HepG2 (cell line): Measurements from ENCODE around the gene TGDS. TPM values are rescaled to one million over a fixed set of nuclear protein-coding genes. Genes with fewer than 3 reads are reported as not detected.

Source experiments
- ATAC-seq: fragments of 200-7000 bp; cut with Tn5 transposase; 3 replicates; pipeline ENCODE4 v1.9.1; 2020; ENCODE audit warnings: mild to moderate bottlenecking, moderate library complexity
- BruUV-seq: library from RNA; stranded (reverse); fragments of 400-500 nt; replicated peaks from 2 replicates; lab custom pipeline; 2021; lab: Mats Ljungman, UMichigan
- CTCF ChIA-PET: fragments of 300-600 bp; formaldehyde crosslinking; extraction: SDS; loops from one replicate; lab custom pipeline; 2021; ENCODE audit warnings: low total read pairs, inconsistent platforms, low intra/inter-chr PET ratio; lab: Yijun Ruan, JAX
- POLR2A ChIA-PET: fragments of 350-600 bp; sonication (Branson Sonifier 250); formaldehyde crosslinking; loops from one replicate; lab custom pipeline; 2020; ENCODE audit warnings: antibody characterized with exemption, inconsistent platforms; lab: Yijun Ruan, JAX
- DNase-seq: peaks from one replicate; pipeline ENCODE4 v3.0.0-alpha.2; 2015; ENCODE audit warnings: low spot score
- FAIRE-seq: peaks from 3 replicates; lab custom pipeline; 2011; peaks lifted over from hg19 to GRCh38; lab: Jason Lieb, UNC
- H2AFZ ChIP-seq: one replicate; pipeline ENCODE4 v1.6.1; 2011; ENCODE audit warnings: low read length, inconsistent platforms
- H3K27ac ChIP-seq: fragments of 300-600 bp; 3 replicates; pipeline ENCODE4 v1.8.0; 2011; ENCODE audit warnings: mixed run types, mild to moderate bottlenecking, mixed read lengths, low read length, inconsistent platforms; ENCODE audit not compliant: insufficient read depth; ENCODE audit errors: extremely low read length
- H3K27me3 ChIP-seq, 2 experiments: fragments of 200-600 bp in 1 of 2; 2 replicates in 1 of 2; 3 replicates in 1 of 2; pipeline versions ENCODE4 v1.6.0 to v1.8.0; 2011; ENCODE audit warnings: low read length in 2 of 2, mild to moderate bottlenecking in 2 of 2, moderate library complexity in 2 of 2, inconsistent platforms in 1 of 2; ENCODE audit not compliant: insufficient read depth in 2 of 2, control insufficient read depth in 1 of 2
- H3K36me3 ChIP-seq, 2 experiments: fragments of 200-600 bp in 1 of 2; replicated peaks in 1 of 2; 2 replicates in 1 of 2; 3 replicates in 1 of 2; pipeline versions ENCODE4 v1.5.1 to v1.8.0; 2011; ENCODE audit warnings: low read length in 2 of 2, inconsistent platforms in 1 of 2; ENCODE audit not compliant: insufficient read depth in 2 of 2, control insufficient read depth in 1 of 2
- H3K4me1 ChIP-seq: 2 replicates; pipeline ENCODE4 v1.5.1; 2012; ENCODE audit warnings: low read length, inconsistent platforms; ENCODE audit not compliant: insufficient read depth
- H3K4me2 ChIP-seq: 2 replicates; pipeline ENCODE4 v1.6.0; 2011; ENCODE audit warnings: low read depth, low read length, inconsistent platforms
- H3K4me3 ChIP-seq, 3 experiments: fragments of 200-600 bp in 1 of 3; sonication (generic), shearing (Covaris generic) in 1 of 3; replicated peaks in 1 of 3; 2 replicates each; pipeline ENCODE4 v1.5.1; 2011 to 2016; ENCODE audit warnings: low read length in 3 of 3, inconsistent platforms in 2 of 3, low read depth in 2 of 3, mild to moderate bottlenecking in 2 of 3, control low read depth in 1 of 3, mixed read lengths in 1 of 3; ENCODE audit not compliant: insufficient read depth in 1 of 3
- H3K79me2 ChIP-seq: one replicate; pipeline ENCODE4 v1.6.1; 2011; ENCODE audit warnings: low read length, inconsistent platforms; ENCODE audit not compliant: insufficient read depth
- H3K9ac ChIP-seq: 2 replicates; pipeline ENCODE4 v1.6.0; 2011; ENCODE audit warnings: mild to moderate bottlenecking, low read depth, low read length, inconsistent platforms; ENCODE audit not compliant: insufficient read depth
- H3K9me3 ChIP-seq: 2 replicates; pipeline ENCODE4 v1.5.1; 2012; ENCODE audit warnings: mild to moderate bottlenecking, low read length
- H4K20me1 ChIP-seq: 2 replicates; pipeline ENCODE4 v1.6.0; 2011; ENCODE audit warnings: inconsistent platforms, mild to moderate bottlenecking, low read length, moderate library complexity; ENCODE audit not compliant: insufficient read depth
- CREM ChIP-seq, 2 experiments: sonication (generic) in 1 of 2; formaldehyde crosslinking in 1 of 2; IDR thresholded peaks; 2 replicates each; pipeline versions ENCODE4 v1.4.0 to v1.6.1; 2016 to 2020; ENCODE audit warnings: antibody characterized with exemption in 1 of 2, mild to moderate bottlenecking in 1 of 2, missing genetic modification reagents in 1 of 2
- NFRKB ChIP-seq: fragments of 450-650 bp; IDR thresholded peaks from 2 replicates; pipeline ENCODE4 v1.6.1; 2017
- ZFP82 ChIP-seq: sonication (generic); formaldehyde crosslinking; IDR thresholded peaks from 2 replicates; pipeline ENCODE4 v1.5.1; 2020; ENCODE audit warnings: mild to moderate bottlenecking, missing genetic modification reagents, borderline replicate concordance
- ZFYVE20 ChIP-seq: sonication (generic); formaldehyde crosslinking; IDR thresholded peaks from 2 replicates; pipeline ENCODE4 v1.8.0; 2023; ENCODE audit warnings: low read depth, mild to moderate bottlenecking, moderate library complexity, missing genetic modification reagents, borderline replicate concordance
- ZNF282 ChIP-seq: fragments of 450-650 bp; IDR thresholded peaks from 2 replicates; pipeline ENCODE4 v1.6.1; 2018; ENCODE audit not compliant: partially characterized antibody
- ZNF616 ChIP-seq: sonication (generic); formaldehyde crosslinking; IDR thresholded peaks from 2 replicates; pipeline ENCODE4 v1.5.0; 2020; ENCODE audit warnings: low read depth, mild to moderate bottlenecking, missing genetic modification reagents
- ZNF670 ChIP-seq: sonication (generic); formaldehyde crosslinking; IDR thresholded peaks from 2 replicates; pipeline ENCODE4 v1.8.0; 2022; ENCODE audit warnings: mild to moderate bottlenecking, missing genetic modification reagents, borderline replicate concordance
- ZNF713 ChIP-seq: sonication (generic); formaldehyde crosslinking; IDR thresholded peaks from 2 replicates; pipeline ENCODE4 v1.4.0; 2020; ENCODE audit warnings: mild to moderate bottlenecking, missing genetic modification reagents
- ZNF75D ChIP-seq: sonication (generic); formaldehyde crosslinking; IDR thresholded peaks from 2 replicates; pipeline ENCODE4 v1.8.1; 2023; ENCODE audit warnings: missing genetic modification reagents, mild to moderate bottlenecking, borderline replicate concordance
- WGBS: methylation state at CpG from one replicate; pipeline ENCODE4 v1.1.6; 2017; ENCODE audit warnings: low lambda C conversion rate; 5-methylcytosine and 5-hydroxymethylcytosine counted together
- in situ Hi-C: cut with HindIII; loops from 2 replicates; pipeline ENCODE4 v1.10.0; 2017; ENCODE audit warnings: low pct_unique_long_range_greater_than_20kb; ENCODE audit not compliant: extremely low pct_ligation_motif_present
- intact Hi-C: fragments of 100-400 bp; cut with micrococcal nuclease; formaldehyde crosslinking; loops from one replicate; pipeline ENCODE4 v1.10.0; 2022; ENCODE audit not compliant: unreplicated experiment
- polyA plus RNA-seq, 8 experiments: library from polyadenylated mRNA; depleted of rRNA in 3 of 8; stranded (reverse) in 7 of 8; unstranded in 1 of 8; fragments of >200 nt; fragmentation: Illumina TruSeq in 4 of 8; extraction: Trizol in 4 of 8; gene quantifications; 2 replicates each; pipeline versions ENCODE4 v1.2.1 to v1.2.3, GENCODE V29; 2011 to 2016; ENCODE audit warnings: low read depth in 4 of 8, missing spikeins in 1 of 8, mixed read lengths in 1 of 8; ENCODE audit not compliant: insufficient read depth in 1 of 8
- total RNA-seq, 5 experiments: library from RNA; depleted of rRNA; stranded (reverse); fragments of >200 nt; fragmentation: Illumina TruSeq; extraction: Trizol; gene quantifications; 2 replicates each; pipeline ENCODE4 v1.2.3, GENCODE V29; 2016; ENCODE audit warnings: low read depth in 1 of 5
- TF ChIP-seq, protein P1 (sequence below): sonication (generic); formaldehyde crosslinking; IDR thresholded peaks from 2 replicates; pipeline ENCODE4 v1.9.0; 2021; ENCODE audit warnings: missing genetic modification reagents, borderline replicate concordance
- TF ChIP-seq, protein P2 (sequence below): sonication (generic); formaldehyde crosslinking; IDR thresholded peaks from 2 replicates; pipeline ENCODE4 v1.8.0; 2022; ENCODE audit warnings: missing genetic modification reagents, low read depth, mild to moderate bottlenecking, borderline replicate concordance
- TF ChIP-seq, protein P3 (sequence below): sonication (generic); formaldehyde crosslinking; IDR thresholded peaks from 2 replicates; pipeline ENCODE4 v1.5.0; 2020; ENCODE audit warnings: mild to moderate bottlenecking, low read depth, missing genetic modification reagents, borderline replicate concordance
- TF ChIP-seq, protein P4 (sequence below): sonication (generic); formaldehyde crosslinking; IDR thresholded peaks from 2 replicates; pipeline ENCODE4 v1.4.0; 2020; ENCODE audit warnings: mild to moderate bottlenecking, missing genetic modification reagents

TGDS gene
- total and polyA plus RNA-seq, 2 of the 13 experiments (the other 11 are each of a cell fraction or from before 2014, with no cell fraction given), result 15.5 to 17.9 TPM

DNA sequence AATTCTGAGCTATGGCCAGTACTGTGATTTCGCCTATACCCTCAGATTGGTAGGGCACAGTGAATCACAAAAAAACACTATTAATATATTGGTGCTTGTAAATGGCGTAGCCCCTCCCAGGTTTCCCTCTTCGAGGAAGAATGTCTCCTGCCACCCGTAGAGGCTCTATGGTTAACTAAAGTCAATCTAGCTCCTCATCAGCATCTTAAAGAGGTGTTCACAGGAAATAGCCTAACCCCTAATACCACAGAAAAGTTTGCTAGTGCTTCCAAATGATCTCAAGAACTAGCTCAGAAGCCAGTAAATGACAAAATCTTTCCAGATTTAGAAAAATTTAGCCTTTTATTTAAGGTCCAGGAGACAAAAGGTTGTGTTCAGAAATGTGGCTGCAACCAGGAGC lies 60.2 kb downstream of the TGDS start:
- Histone ChIP-seq H3K9ac (no peak overlapping the region), H3K27ac (no peak overlapping the region), H3K4me1 (no peaks in the 10 kb centered on the region), H3K79me2 (no peaks in the 10 kb centered on the region), H3K9me3 (no peaks in the 10 kb centered on the region), H3K27me3 (peaks cover 0 to 12% of the 10 kb centered on the region in 2 experiments; a peak in 2 of 5 replicates), H3K36me3 (no peaks in the 10 kb centered on the region), H3K4me3 (no peak overlapping the region), H4K20me1 (no peaks in the 10 kb centered on the region), H3K4me2 (no peak overlapping the region), H2AFZ (no peak overlapping the region)
- CTCF ChIA-PET, result no interaction called here
- POLR2A ChIA-PET, result no interaction called here
- no TSS peak for BruUV-seq
- WGBS, result 25% methylated on average over 4 of the region's 4 CpGs
- ATAC-seq (no peak), FAIRE-seq (no peak), DNase-seq (no peak)
- intact Hi-C loops, result no loop called here
- in situ Hi-C loops, result no loop called here
- TF ChIP-seq ZFYVE20, result no peak
- no peak for TF ChIP-seq ZNF670 (CRISPR knock-in tag)
- TF ChIP-seq ZNF75D (CRISPR knock-in tag), result no peak
- no peak for TF ChIP-seq CREM (IDR thresholded peaks at IDR 0.05)
- TF ChIP-seq CREM (CRISPR knock-in tag; IDR thresholded peaks at IDR 0.05), result no peak
- TF ChIP-seq ZNF282, result no peak
- no peak for TF ChIP-seq ZNF616 (CRISPR knock-in tag)
- TF ChIP-seq ZFP82 (CRISPR knock-in tag), result no peak
- TF ChIP-seq, protein P1, sequence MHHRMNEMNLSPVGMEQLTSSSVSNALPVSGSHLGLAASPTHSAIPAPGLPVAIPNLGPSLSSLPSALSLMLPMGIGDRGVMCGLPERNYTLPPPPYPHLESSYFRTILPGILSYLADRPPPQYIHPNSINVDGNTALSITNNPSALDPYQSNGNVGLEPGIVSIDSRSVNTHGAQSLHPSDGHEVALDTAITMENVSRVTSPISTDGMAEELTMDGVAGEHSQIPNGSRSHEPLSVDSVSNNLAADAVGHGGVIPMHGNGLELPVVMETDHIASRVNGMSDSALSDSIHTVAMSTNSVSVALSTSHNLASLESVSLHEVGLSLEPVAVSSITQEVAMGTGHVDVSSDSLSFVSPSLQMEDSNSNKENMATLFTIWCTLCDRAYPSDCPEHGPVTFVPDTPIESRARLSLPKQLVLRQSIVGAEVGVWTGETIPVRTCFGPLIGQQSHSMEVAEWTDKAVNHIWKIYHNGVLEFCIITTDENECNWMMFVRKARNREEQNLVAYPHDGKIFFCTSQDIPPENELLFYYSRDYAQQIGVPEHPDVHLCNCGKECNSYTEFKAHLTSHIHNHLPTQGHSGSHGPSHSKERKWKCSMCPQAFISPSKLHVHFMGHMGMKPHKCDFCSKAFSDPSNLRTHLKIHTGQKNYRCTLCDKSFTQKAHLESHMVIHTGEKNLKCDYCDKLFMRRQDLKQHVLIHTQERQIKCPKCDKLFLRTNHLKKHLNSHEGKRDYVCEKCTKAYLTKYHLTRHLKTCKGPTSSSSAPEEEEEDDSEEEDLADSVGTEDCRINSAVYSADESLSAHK (CRISPR knock-in tag), result no peak
- TF ChIP-seq, protein P2, sequence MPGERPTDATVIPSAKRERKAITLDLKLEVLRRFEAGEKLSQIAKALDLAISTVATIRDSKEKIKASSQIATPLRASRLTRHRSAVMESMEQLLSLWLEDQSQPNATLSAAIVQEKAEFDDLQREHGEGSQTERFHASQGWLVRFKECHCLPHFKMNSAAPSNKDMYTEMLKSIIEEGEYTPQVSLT (CRISPR knock-in tag), result no peak
- TF ChIP-seq, protein P3, sequence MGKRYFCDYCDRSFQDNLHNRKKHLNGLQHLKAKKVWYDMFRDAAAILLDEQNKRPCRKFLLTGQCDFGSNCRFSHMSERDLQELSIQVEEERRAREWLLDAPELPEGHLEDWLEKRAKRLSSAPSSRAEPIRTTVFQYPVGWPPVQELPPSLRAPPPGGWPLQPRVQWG, result no peak
- no peak for TF ChIP-seq ZNF713 (CRISPR knock-in tag)
- TF ChIP-seq NFRKB, result no peak
- TF ChIP-seq, protein P4, sequence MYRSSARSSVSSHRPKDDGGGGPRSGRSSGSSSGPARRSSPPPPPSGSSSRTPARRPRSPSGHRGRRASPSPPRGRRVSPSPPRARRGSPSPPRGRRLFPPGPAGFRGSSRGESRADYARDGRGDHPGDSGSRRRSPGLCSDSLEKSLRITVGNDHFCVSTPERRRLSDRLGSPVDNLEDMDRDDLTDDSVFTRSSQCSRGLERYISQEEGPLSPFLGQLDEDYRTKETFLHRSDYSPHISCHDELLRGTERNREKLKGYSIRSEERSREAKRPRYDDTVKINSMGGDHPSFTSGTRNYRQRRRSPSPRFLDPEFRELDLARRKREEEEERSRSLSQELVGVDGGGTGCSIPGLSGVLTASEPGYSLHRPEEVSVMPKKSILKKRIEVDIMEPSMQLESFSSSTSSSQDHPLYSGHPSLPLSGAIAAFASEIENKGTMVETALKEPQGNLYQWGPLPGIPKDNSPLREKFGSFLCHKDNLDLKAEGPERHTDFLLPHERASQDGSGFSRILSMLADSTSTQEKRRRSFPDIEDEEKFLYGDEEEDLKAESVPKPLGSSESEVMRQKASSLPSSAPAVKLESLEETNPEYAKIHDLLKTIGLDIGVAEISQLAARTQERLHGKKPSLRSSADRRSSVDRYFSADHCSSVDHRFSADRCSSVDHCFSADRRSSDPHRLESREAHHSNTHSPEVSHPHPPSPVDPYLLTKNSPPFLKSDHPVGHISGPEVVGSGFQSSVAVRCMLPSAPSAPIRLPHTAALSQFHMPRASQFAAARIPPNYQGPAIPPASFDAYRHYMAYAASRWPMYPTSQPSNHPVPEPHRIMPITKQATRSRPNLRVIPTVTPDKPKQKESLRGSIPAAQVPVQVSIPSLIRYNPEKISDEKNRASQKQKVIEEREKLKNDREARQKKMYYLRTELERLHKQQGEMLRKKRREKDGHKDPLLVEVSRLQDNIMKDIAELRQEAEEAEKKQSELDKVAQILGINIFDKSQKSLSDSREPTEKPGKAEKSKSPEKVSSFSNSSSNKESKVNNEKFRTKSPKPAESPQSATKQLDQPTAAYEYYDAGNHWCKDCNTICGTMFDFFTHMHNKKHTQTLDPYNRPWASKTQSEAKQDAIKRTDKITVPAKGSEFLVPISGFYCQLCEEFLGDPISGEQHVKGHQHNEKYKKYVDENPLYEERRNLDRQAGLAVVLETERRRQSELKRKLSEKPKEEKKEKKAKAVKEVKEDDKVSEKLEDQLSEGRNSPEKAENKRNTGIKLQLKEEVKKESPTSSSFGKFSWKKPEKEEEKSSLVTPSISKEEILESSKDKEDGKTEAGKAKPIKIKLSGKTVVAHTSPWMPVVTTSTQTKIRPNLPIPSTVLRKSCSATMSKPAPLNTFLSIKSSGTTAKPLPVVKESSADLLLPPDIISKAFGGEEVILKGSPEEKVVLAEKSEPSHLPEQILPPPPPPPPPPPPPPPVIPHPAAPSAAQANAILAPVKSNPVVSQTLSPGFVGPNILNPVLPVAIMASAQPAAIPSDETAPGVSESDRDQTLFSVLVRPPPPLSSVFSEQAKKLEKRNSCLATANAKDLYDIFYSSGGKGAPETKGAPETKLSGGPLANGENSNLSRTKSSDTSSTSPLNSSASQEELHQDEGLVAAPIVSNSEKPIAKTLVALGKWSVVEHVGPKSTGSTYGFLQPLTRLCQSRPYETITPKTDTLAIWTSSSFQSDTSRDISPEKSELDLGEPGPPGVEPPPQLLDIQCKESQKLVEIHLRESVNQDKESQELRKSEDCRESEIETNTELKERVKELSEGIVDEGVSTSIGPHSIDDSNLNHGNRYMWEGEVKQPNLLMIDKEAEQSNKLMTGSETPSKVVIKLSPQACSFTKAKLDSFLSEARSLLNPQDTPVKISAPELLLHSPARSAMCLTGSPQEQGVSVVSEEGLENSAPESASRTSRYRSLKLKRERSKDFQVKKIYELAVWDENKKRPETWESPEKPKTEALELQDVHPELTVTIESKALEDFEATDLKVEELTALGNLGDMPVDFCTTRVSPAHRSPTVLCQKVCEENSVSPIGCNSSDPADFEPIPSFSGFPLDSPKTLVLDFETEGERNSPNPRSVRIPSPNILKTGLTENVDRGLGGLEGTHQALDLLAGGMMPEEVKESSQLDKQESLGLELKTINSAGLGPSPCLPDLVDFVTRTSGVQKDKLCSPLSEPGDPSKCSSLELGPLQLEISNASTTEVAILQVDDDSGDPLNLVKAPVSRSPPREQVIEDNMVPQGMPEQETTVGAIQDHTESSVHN, result no peak
